GM12878 (cell line): ENCODE results near the gene RPS6KA3. TPM values are rescaled to one million over a fixed set of nuclear protein-coding genes. Genes with fewer than 3 reads are reported as not detected.

Experiments
- ATAC-seq: fragments of 200-7000 bp; cut with Tn5 transposase; 3 replicates; pipeline ENCODE4 v1.9.1; 2020; ENCODE audit warnings: mild to moderate bottlenecking, moderate library complexity
- BruUV-seq: library from RNA; stranded (reverse); fragments of 400-500 nt; replicated peaks from 2 replicates; lab custom pipeline; 2021; lab: Mats Ljungman, UMichigan
- CTCF ChIA-PET: fragments of 300-600 bp; sonication (Branson Sonifier 250); formaldehyde crosslinking; extraction: SDS; loops from one replicate; lab custom pipeline; 2021; ENCODE audit warnings: inconsistent platforms; lab: Yijun Ruan, JAX
- POLR2A ChIA-PET: fragments of 350-600 bp; formaldehyde crosslinking; extraction: SDS; loops from one replicate; lab custom pipeline; 2021; ENCODE audit warnings: inconsistent platforms; lab: Charles Lee
- RAD21 ChIA-PET: fragments of 300-600 bp; sonication (Branson Sonifier 250); formaldehyde crosslinking; loops from one replicate; lab custom pipeline; 2023; ENCODE audit warnings: antibody characterized with exemption; ENCODE audit not compliant: unreplicated experiment; lab: Charles Lee
- SMC1A ChIA-PET: fragments of 300-600 bp; sonication (Branson Sonifier 250); formaldehyde crosslinking; loops from one replicate; lab custom pipeline; 2023; ENCODE audit not compliant: unreplicated experiment, uncharacterized antibody; lab: Charles Lee
- DNase-seq: peaks from one replicate; pipeline ENCODE4 v3.0.0-alpha.2; 2011; ENCODE audit warnings: low read depth, low spot score
- FAIRE-seq: peaks from 3 replicates; lab custom pipeline; 2011; peaks lifted over from hg19 to GRCh38; lab: Jason Lieb, UNC
- H2AFZ ChIP-seq: 2 replicates; pipeline ENCODE4 v1.6.0; 2011; ENCODE audit warnings: low read depth, low read length, control low read depth; ENCODE audit not compliant: control insufficient read depth
- H3K27ac ChIP-seq: 2 replicates; pipeline ENCODE4 v1.5.1; 2011; ENCODE audit warnings: control low read depth; ENCODE audit not compliant: control insufficient read depth, insufficient read depth
- H3K27me3 ChIP-seq, 2 experiments: replicated peaks in 1 of 2; 2 replicates each; pipeline versions ENCODE4 v1.6.0 to v1.6.1; 2011; ENCODE audit warnings: low read length in 1 of 2; ENCODE audit not compliant: control insufficient read depth in 2 of 2, insufficient read depth in 2 of 2
- H3K36me3 ChIP-seq, 2 experiments: 2 replicates each; pipeline ENCODE4 v1.5.1; 2011; ENCODE audit warnings: low read length in 1 of 2; ENCODE audit not compliant: control insufficient read depth in 2 of 2, insufficient read depth in 2 of 2
- H3K4me1 ChIP-seq: 2 replicates; pipeline ENCODE4 v1.6.1; 2011; ENCODE audit warnings: mild to moderate bottlenecking, low read length, moderate library complexity, mixed read lengths; ENCODE audit not compliant: control insufficient read depth, insufficient read depth
- H3K4me2 ChIP-seq: 2 replicates; pipeline ENCODE4 v1.6.0; 2011; ENCODE audit warnings: control low read depth; ENCODE audit not compliant: control insufficient read depth, insufficient read depth
- H3K4me3 ChIP-seq: fragments of 200-600 bp; sonication (generic); 2 replicates; pipeline ENCODE4 v1.5.1; 2016
- H3K79me2 ChIP-seq: 2 replicates; pipeline ENCODE4 v1.6.0; 2011; ENCODE audit warnings: low read length; ENCODE audit not compliant: control insufficient read depth, insufficient read depth
- H3K9ac ChIP-seq: 2 replicates; pipeline ENCODE4 v1.8.0; 2011; ENCODE audit warnings: low read length, control low read depth, mixed read lengths; ENCODE audit not compliant: control insufficient read depth, insufficient read depth
- H3K9me3 ChIP-seq: replicated peaks from 3 replicates; pipeline ENCODE4 v1.5.1; 2011; ENCODE audit warnings: mild to moderate bottlenecking, low read length; ENCODE audit not compliant: control insufficient read depth, insufficient read depth
- H4K20me1 ChIP-seq: 2 replicates; pipeline ENCODE4 v1.6.0; 2011; ENCODE audit not compliant: control insufficient read depth, insufficient read depth
- CBX3 ChIP-seq: fragments of 200-600 bp; sonication (generic); IDR thresholded peaks from 2 replicates; pipeline ENCODE4 v1.6.1; 2016; ENCODE audit warnings: low read depth, borderline replicate concordance
- CREM ChIP-seq: IDR thresholded peaks from 2 replicates; pipeline ENCODE4 v1.6.1; 2014; ENCODE audit warnings: antibody characterized with exemption, low read depth
- EGR1 ChIP-seq, 2 experiments: IDR thresholded peaks; 1 replicate in 1 of 2; 2 replicates in 1 of 2; pipeline ENCODE4 v1.6.1; 2011 to 2012; ENCODE audit warnings: low read depth in 2 of 2, low read length in 2 of 2, borderline replicate concordance in 1 of 2, mild to moderate bottlenecking in 1 of 2, moderate library complexity in 1 of 2
- POU2F2 ChIP-seq: IDR thresholded peaks from 3 replicates; pipeline ENCODE4 v1.6.1; 2011; ENCODE audit warnings: low read depth, mild to moderate bottlenecking, low read length, borderline replicate concordance
- RBBP5 ChIP-seq: fragments of 200-600 bp; sonication (generic); conservative IDR thresholded peaks from 2 replicates; pipeline ENCODE4 v1.6.1; 2016
- SMAD5 ChIP-seq: IDR thresholded peaks from 2 replicates; pipeline ENCODE4 v1.6.1; 2016; ENCODE audit warnings: antibody characterized with exemption, low read depth
- STAT3 ChIP-seq: IDR thresholded peaks from 2 replicates; pipeline ENCODE4 v1.6.1; 2011; ENCODE audit warnings: low read depth, low read length, improper control_type of control experiment
- TBL1XR1 ChIP-seq: IDR thresholded peaks from 2 replicates; pipeline ENCODE4 v1.6.1; 2012; ENCODE audit warnings: low read depth, low read length, improper control_type of control experiment
- YBX1 ChIP-seq: fragments of 450-650 bp; IDR thresholded peaks from 2 replicates; pipeline ENCODE4 v1.6.1; 2016; ENCODE audit warnings: antibody characterized with exemption
- WGBS: methylation state at CpG from one replicate; pipeline ENCODE4 v1.1.6; 2016; ENCODE audit warnings: low lambda C conversion rate; ENCODE audit not compliant: insufficient replicate concordance, insufficient coverage; ENCODE audit errors: missing lambda C conversion rate; 5-methylcytosine and 5-hydroxymethylcytosine counted together
- in situ Hi-C: fragments of 300-500 bp; cut with MboI; formaldehyde crosslinking; loops from 9 replicates; pipeline ENCODE4 v1.14.3; 2018; ENCODE audit warnings: mixed read lengths
- intact Hi-C: fragments of 100-400 bp; cut with micrococcal nuclease; formaldehyde crosslinking; loops from one replicate; pipeline ENCODE4 v1.14.2; 2022; ENCODE audit not compliant: unreplicated experiment
- polyA plus RNA-seq, 11 experiments: library from polyadenylated mRNA; depleted of rRNA in 4 of 11; unstranded in 6 of 11; stranded (reverse) in 5 of 11; fragments of >200 nt; fragmentation: Nextera tagmentation in 4 of 11; fragmentation: Illumina TruSeq in 1 of 11; extraction: Ambion mirVana in 4 of 11; extraction: Trizol in 1 of 11; gene quantifications; 1 replicate in 1 of 11; 2 replicates in 10 of 11; pipeline versions ENCODE4 v1.2.1 to v1.2.3, GENCODE V29; 2011 to 2016; ENCODE audit warnings: inconsistent platforms in 2 of 11, missing spikeins in 2 of 11, low read depth in 1 of 11
- total RNA-seq, 4 experiments: library from RNA; depleted of rRNA in 3 of 4; stranded (reverse); fragments of >200 nt in 3 of 4; fragmentation: Illumina TruSeq in 1 of 4; extraction: Trizol in 1 of 4; gene quantifications; 2 replicates each; pipeline versions ENCODE4 v1.2.1 to v1.2.3, GENCODE V29; 2013 to 2021
- TF ChIP-seq, protein P1 (sequence below): fragments of 450-650 bp; formaldehyde crosslinking; IDR thresholded peaks from 2 replicates; pipeline ENCODE4 v1.4.0; 2022; ENCODE audit warnings: mild to moderate bottlenecking, moderate library complexity
- TF ChIP-seq, protein P2 (sequence below): fragments of 450-650 bp; IDR thresholded peaks from 2 replicates; pipeline ENCODE4 v1.6.1; 2016; ENCODE audit warnings: mild to moderate bottlenecking
- TF ChIP-seq, protein P3 (sequence below): fragments of 450-650 bp; IDR thresholded peaks from 2 replicates; pipeline ENCODE4 v1.6.1; 2017; ENCODE audit warnings: mild to moderate bottlenecking, low read depth, inconsistent platforms; ENCODE audit not compliant: poor library complexity, severe bottlenecking

Gene RPS6KA3
- total and polyA plus RNA-seq, 10 of the 15 experiments (the other 5 are each of a cell fraction or from before 2014, with no cell fraction given) = 2.8 to 35.6 (median 15.8) TPM

DNA sequence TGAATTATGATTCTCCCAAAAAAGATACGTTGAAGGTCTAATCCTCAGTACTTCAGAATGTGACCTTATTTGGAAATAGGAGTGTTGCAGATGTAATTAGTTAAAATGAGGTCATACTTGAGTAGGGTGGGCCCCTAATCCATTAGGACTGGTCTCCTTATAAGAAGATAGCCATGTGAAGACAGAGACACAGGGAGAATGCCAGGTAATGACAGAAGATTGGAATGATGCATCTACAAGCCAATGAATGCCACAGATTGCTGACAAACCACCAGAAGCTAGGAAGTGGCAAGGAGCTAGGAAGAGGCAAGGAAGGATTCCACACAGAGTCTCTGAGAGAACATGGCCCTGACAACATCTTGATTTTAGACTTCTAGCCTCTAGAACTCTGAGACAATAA lies 7.4 kb upstream of the RPS6KA3 start:
- ChIA-PET RAD21 (no interaction called here), CTCF (interaction anchor here (1.0 kb wide), 1 partner anchor 49 kb away, joined by 3 read pairs; no protein-coding TSS in a partner anchor), SMC1A (no interaction called here), POLR2A (no interaction called here)
- ATAC-seq = no peak
- H3K27ac ChIP-seq = no peak overlapping the region
- H3K36me3 ChIP-seq = no peaks in the 10 kb centered on the region
- no TSS peak for BruUV-seq
- intact Hi-C loops (no loop called here), in situ Hi-C loops (no loop called here)
- no peaks in the 10 kb centered on the region; a peak in 1 of 4 replicates for H3K27me3 ChIP-seq
- H3K4me3 ChIP-seq = no peak overlapping the region
- no peak for DNase-seq
- no peak overlapping the region for H3K9ac ChIP-seq
- no peaks in the 10 kb centered on the region for H3K4me1 ChIP-seq
- H2AFZ ChIP-seq = no peak overlapping the region
- H3K4me2 ChIP-seq = no peak overlapping the region
- 0% methylated on average over 1 of the region's 1 CpG for WGBS
- FAIRE-seq = no peak
- no peaks in the 10 kb centered on the region for H3K9me3 ChIP-seq
- no peak for TF ChIP-seq SMAD5
- TF ChIP-seq, protein P1, sequence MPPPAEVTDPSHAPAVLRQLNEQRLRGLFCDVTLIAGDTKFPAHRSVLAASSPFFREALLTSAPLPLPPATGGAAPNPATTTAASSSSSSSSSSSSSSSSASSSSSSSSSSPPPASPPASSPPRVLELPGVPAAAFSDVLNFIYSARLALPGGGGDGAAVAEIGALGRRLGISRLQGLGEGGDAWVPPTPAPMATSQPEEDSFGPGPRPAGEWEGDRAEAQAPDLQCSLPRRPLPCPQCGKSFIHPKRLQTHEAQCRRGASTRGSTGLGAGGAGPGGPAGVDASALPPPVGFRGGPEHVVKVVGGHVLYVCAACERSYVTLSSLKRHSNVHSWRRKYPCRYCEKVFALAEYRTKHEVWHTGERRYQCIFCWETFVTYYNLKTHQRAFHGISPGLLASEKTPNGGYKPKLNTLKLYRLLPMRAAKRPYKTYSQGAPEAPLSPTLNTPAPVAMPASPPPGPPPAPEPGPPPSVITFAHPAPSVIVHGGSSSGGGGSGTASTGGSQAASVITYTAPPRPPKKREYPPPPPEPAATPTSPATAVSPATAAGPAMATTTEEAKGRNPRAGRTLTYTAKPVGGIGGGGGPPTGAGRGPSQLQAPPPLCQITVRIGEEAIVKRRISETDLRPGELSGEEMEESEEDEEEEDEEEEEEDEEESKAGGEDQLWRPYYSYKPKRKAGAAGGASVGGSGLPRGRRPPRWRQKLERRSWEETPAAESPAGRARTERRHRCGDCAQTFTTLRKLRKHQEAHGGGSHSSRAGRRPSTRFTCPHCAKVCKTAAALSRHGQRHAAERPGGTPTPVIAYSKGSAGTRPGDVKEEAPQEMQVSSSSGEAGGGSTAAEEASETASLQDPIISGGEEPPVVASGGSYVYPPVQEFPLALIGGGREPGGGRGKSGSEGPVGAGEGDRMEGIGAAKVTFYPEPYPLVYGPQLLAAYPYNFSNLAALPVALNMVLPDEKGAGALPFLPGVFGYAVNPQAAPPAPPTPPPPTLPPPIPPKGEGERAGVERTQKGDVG (CRISPR knock-in tag) = no peak
- no peak for TF ChIP-seq YBX1
- TF ChIP-seq, protein P2, sequence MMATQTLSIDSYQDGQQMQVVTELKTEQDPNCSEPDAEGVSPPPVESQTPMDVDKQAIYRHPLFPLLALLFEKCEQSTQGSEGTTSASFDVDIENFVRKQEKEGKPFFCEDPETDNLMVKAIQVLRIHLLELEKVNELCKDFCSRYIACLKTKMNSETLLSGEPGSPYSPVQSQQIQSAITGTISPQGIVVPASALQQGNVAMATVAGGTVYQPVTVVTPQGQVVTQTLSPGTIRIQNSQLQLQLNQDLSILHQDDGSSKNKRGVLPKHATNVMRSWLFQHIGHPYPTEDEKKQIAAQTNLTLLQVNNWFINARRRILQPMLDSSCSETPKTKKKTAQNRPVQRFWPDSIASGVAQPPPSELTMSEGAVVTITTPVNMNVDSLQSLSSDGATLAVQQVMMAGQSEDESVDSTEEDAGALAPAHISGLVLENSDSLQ = no peak
- TF ChIP-seq POU2F2 = no peak
- TF ChIP-seq RBBP5 = no peak
- no peak for TF ChIP-seq EGR1 (IDR thresholded peaks at IDR 0.05; ENCODE audit: borderline replicate concordance in 1 of 2, low read depth in 2 of 2, low read length in 2 of 2)
- TF ChIP-seq, protein P3, sequence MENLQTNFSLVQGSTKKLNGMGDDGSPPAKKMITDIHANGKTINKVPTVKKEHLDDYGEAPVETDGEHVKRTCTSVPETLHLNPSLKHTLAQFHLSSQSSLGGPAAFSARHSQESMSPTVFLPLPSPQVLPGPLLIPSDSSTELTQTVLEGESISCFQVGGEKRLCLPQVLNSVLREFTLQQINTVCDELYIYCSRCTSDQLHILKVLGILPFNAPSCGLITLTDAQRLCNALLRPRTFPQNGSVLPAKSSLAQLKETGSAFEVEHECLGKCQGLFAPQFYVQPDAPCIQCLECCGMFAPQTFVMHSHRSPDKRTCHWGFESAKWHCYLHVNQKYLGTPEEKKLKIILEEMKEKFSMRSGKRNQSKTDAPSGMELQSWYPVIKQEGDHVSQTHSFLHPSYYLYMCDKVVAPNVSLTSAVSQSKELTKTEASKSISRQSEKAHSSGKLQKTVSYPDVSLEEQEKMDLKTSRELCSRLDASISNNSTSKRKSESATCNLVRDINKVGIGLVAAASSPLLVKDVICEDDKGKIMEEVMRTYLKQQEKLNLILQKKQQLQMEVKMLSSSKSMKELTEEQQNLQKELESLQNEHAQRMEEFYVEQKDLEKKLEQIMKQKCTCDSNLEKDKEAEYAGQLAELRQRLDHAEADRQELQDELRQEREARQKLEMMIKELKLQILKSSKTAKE = no peak
- TF ChIP-seq TBL1XR1 = no peak
- no peak for TF ChIP-seq STAT3
- no peak for TF ChIP-seq CREM
- TF ChIP-seq CBX3 = no peak
- H3K79me2 ChIP-seq = no peaks in the 10 kb centered on the region
- H4K20me1 ChIP-seq = no peaks in the 10 kb centered on the region
